B cell (primary cell): ENCODE measurements around the gene ADIPOR1. TPM values are rescaled to one million over a fixed set of nuclear protein-coding genes. Genes with fewer than 3 reads are reported as not detected.

Experiments used
- ATAC-seq: fragments of 200-7000 bp; cut with Tn5 transposase; one replicate; pipeline ENCODE4 v1.10.0; 2021; ENCODE audit warnings: low read depth, mild to moderate bottlenecking, moderate number of reproducible peaks, moderate library complexity
- CTCF ChIA-PET: fragments of 350-600 bp; sonication (Branson Sonifier 250); formaldehyde crosslinking; loops from one replicate; lab custom pipeline; 2021; ENCODE audit warnings: antibody characterized with exemption, inconsistent platforms; lab: Charles Lee
- POLR2A ChIA-PET: fragments of 350-600 bp; sonication (Branson Sonifier 250); formaldehyde crosslinking; loops from one replicate; lab custom pipeline; 2021; ENCODE audit warnings: antibody characterized with exemption; lab: Charles Lee
- DNase-seq: peaks from one replicate; pipeline ENCODE4 v3.0.0; 2013
- H2AFZ ChIP-seq: 2 replicates; pipeline ENCODE4 v1.6.1; 2012; ENCODE audit warnings: mild to moderate bottlenecking, low read depth, low read length; ENCODE audit not compliant: insufficient read depth, poor library complexity, severe bottlenecking
- H3K27ac ChIP-seq, 2 donors: 1 replicate in 1 of 2; 2 replicates in 1 of 2; pipeline ENCODE4 v1.5.1; 2012 to 2013; ENCODE audit warnings: low read length in 2 of 2, mild to moderate bottlenecking in 2 of 2, moderate library complexity in 1 of 2
- H3K27me3 ChIP-seq, 4 experiments: fragments of 200-600 bp in 1 of 4; sonication (generic) in 1 of 4; replicated peaks in 1 of 4; 1 replicate in 2 of 4; 2 replicates in 2 of 4; pipeline versions ENCODE4 v1.6.1 to v1.7.0; 2013 to 2016; ENCODE audit warnings: low read length in 3 of 4, mild to moderate bottlenecking in 2 of 4, mixed read lengths in 1 of 4, moderate library complexity in 1 of 4; ENCODE audit not compliant: insufficient read depth in 4 of 4, control insufficient read depth in 3 of 4; ENCODE audit errors: control extremely low read depth in 1 of 4
- H3K36me3 ChIP-seq, 2 experiments: replicated peaks in 1 of 2; 1 replicate in 1 of 2; 2 replicates in 1 of 2; pipeline versions ENCODE4 v1.6.1 to v1.7.1; 2013; ENCODE audit warnings: low read length in 1 of 2; ENCODE audit not compliant: insufficient read depth in 2 of 2, control insufficient read depth in 1 of 2; ENCODE audit errors: control extremely low read depth in 1 of 2, extremely low read depth in 1 of 2
- H3K4me1 ChIP-seq, 2 donors: fragments of 200-600 bp in 1 of 2; sonication (generic) in 1 of 2; 1 replicate in 1 of 2; 2 replicates in 1 of 2; pipeline versions ENCODE4 v1.5.1 to v1.6.1; 2013 to 2017; ENCODE audit warnings: low read length in 2 of 2; ENCODE audit not compliant: control insufficient read depth in 2 of 2, insufficient read depth in 2 of 2
- H3K4me2 ChIP-seq: replicated peaks from 2 replicates; pipeline ENCODE3; 2012; ENCODE audit warnings: mild to moderate bottlenecking, low read depth, low read length; ENCODE audit not compliant: poor library complexity, severe bottlenecking
- H3K4me3 ChIP-seq, 5 experiments: fragments of 200-600 bp in 1 of 5; sonication (generic) in 1 of 5; 1 replicate in 3 of 5; 2 replicates in 2 of 5; pipeline versions ENCODE4 v1.5.1 to v1.7.0; 2011 to 2016; ENCODE audit warnings: low read length in 4 of 5, mild to moderate bottlenecking in 4 of 5, low read depth in 2 of 5, control low read depth in 1 of 5, moderate library complexity in 1 of 5; ENCODE audit not compliant: insufficient read depth in 1 of 5; ENCODE audit errors: control extremely low read depth in 1 of 5, extremely low read depth in 1 of 5
- H3K79me2 ChIP-seq: fragments of 200-600 bp; sonication (generic); one replicate; pipeline ENCODE4 v1.6.0; 2016; ENCODE audit warnings: low read length; ENCODE audit not compliant: control insufficient read depth, insufficient read depth
- H3K9ac ChIP-seq: fragments of 200-600 bp; sonication (generic); 2 replicates; pipeline ENCODE4 v1.6.1; 2017; ENCODE audit warnings: mild to moderate bottlenecking, low read length, moderate library complexity
- H3K9me3 ChIP-seq, 3 donors: one replicate each; pipeline versions ENCODE4 v1.6.1 to v1.7.1; 2013; ENCODE audit warnings: low read length in 2 of 3; ENCODE audit not compliant: control insufficient read depth in 2 of 3, insufficient read depth in 1 of 3; ENCODE audit errors: control extremely low read depth in 1 of 3
- H4K20me1 ChIP-seq: 2 replicates; pipeline ENCODE4 v1.6.0; 2012; ENCODE audit warnings: mild to moderate bottlenecking, low read length; ENCODE audit not compliant: insufficient read depth, control insufficient read depth, poor library complexity, severe bottlenecking
- H3K27ac Mint-ChIP-seq: one replicate; pipeline ENCODE4 v1.8.0; 2021; ENCODE audit warnings: mixed read lengths
- H3K27me3 Mint-ChIP-seq: one replicate; pipeline ENCODE4 v1.8.0; 2021; ENCODE audit warnings: mixed read lengths
- H3K4me1 Mint-ChIP-seq: one replicate; pipeline ENCODE4 v1.8.0; 2021; ENCODE audit warnings: mixed read lengths
- H3K4me3 Mint-ChIP-seq: one replicate; pipeline ENCODE4 v1.8.0; 2021; ENCODE audit warnings: mixed read lengths
- H3K9me3 Mint-ChIP-seq: one replicate; pipeline ENCODE4 v1.8.0; 2022; ENCODE audit warnings: mixed read lengths; ENCODE audit not compliant: insufficient read depth
- EZH2 ChIP-seq: IDR thresholded peaks from 2 replicates; pipeline ENCODE4 v1.6.1; 2012; ENCODE audit warnings: borderline replicate concordance, low read depth, mild to moderate bottlenecking, moderate library complexity, low read length; ENCODE audit not compliant: insufficient read depth, poor library complexity, severe bottlenecking
- WGBS: methylation state at CpG from one replicate; pipeline ENCODE4 v1.1.5; 2013; ENCODE audit warnings: missing lambda C conversion rate; ENCODE audit not compliant: insufficient coverage; 5-methylcytosine and 5-hydroxymethylcytosine counted together
- intact Hi-C: fragments of 100-400 bp; cut with micrococcal nuclease; formaldehyde crosslinking; loops from one replicate; pipeline ENCODE4 v1.10.0; 2022
- polyA plus RNA-seq: library from polyadenylated mRNA; depleted of rRNA; stranded (reverse); fragments of >200 nt; gene quantifications from 2 replicates; pipeline ENCODE4 v1.2.3, GENCODE V29; 2012
- total RNA-seq, 2 donors: library from RNA; stranded (reverse); fragments of 120-200 nt in 1 of 2; gene quantifications; 1 replicate in 1 of 2; 2 replicates in 1 of 2; pipeline versions ENCODE4 v1.2.3 to v1.2.4, GENCODE V29; 2013 to 2022
- TF ChIP-seq, protein P1 (sequence below): fragments of 200-600 bp; IDR thresholded peaks from one replicate; pipeline ENCODE4 v1.8.0; 2022; ENCODE audit warnings: antibody characterized with exemption, mild to moderate bottlenecking

ADIPOR1 gene
- total and polyA plus RNA-seq, 2 donors (not counting 1 experiment from before 2014, with no cell fraction given): 44.2 to 49.5 TPM

DNA sequence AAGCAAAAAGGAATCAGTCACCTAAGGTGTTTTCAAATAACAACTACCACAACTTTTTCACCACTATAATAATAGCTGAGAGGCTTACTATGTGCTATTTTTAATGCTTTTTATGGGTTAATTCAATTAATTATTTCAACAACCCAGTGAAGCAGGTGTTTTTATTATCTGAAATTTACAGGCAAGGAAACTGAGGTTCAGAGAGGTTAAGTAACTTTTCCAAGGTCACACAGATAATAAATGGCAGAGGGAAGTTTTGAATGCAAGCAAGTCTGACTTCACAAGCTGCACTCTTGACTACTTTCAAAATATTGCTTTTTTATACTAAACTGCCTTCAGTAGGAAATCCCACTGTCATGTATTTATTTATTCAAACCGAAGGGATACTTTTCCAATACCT lies 44.8 kb upstream of the ADIPOR1 start:
- Histone ChIP-seq H3K79me2 (peaks cover 8% of the 10 kb centered on the region), H3K4me2 (no peak overlapping the region), H3K4me1 (peaks cover 21 to 22% of the 10 kb centered on the region in 2 donors), H3K9me3 (peaks cover 0 to 6% (median 0%) of the 10 kb centered on the region in 3 donors), H3K36me3 (no peaks in the 10 kb centered on the region), H3K27me3 (no peaks in the 10 kb centered on the region), H4K20me1 (no peaks in the 10 kb centered on the region), H3K9ac (no peak overlapping the region), H2AFZ (no peak overlapping the region), H3K27ac (no peak overlapping the region), H3K4me3 (no peak overlapping the region)
- Mint-ChIP-seq H3K27me3 (no peaks in the 10 kb centered on the region), H3K27ac (no peak overlapping the region), H3K9me3 (no peaks in the 10 kb centered on the region), H3K4me3 (no peak overlapping the region), H3K4me1 (peaks cover 35% of the 10 kb centered on the region)
- CTCF ChIA-PET: no interaction called here
- no peak for ATAC-seq
- WGBS: no CpG with 5 or more reads among the region's 1 CpG
- TF ChIP-seq, protein P1, sequence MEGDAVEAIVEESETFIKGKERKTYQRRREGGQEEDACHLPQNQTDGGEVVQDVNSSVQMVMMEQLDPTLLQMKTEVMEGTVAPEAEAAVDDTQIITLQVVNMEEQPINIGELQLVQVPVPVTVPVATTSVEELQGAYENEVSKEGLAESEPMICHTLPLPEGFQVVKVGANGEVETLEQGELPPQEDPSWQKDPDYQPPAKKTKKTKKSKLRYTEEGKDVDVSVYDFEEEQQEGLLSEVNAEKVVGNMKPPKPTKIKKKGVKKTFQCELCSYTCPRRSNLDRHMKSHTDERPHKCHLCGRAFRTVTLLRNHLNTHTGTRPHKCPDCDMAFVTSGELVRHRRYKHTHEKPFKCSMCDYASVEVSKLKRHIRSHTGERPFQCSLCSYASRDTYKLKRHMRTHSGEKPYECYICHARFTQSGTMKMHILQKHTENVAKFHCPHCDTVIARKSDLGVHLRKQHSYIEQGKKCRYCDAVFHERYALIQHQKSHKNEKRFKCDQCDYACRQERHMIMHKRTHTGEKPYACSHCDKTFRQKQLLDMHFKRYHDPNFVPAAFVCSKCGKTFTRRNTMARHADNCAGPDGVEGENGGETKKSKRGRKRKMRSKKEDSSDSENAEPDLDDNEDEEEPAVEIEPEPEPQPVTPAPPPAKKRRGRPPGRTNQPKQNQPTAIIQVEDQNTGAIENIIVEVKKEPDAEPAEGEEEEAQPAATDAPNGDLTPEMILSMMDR: no peak
- TF ChIP-seq EZH2: no peak
- DNase-seq: no peak
- intact Hi-C loops: loop anchor here (10.0 kb wide), 1 partner anchor 538 kb away; no protein-coding TSS in a partner anchor
- POLR2A ChIA-PET: no interaction called here

DNA sequence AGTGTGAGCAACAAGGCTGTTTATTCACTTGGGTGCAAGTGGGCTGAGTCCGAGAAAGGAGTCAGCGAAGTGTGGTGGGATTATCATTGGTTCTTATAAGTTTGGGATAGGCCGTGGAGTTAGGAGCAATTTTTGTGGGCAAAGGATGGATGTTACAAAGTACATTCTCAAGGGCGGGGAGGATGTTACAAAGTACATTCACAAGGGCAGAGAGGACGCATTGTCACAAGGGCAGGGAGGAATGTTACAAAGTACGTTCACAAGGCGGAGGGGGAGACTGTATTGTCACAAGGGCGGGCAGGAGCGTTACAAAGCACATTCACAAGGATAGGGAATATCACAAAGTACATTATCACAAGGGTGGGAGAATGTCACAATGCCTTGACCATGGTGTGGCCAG lies 43.9 kb upstream of the ADIPOR1 start:
- no peak overlapping the region for H3K9ac ChIP-seq
- no peak overlapping the region for H2AFZ ChIP-seq
- CTCF ChIA-PET: interaction anchor here (1.1 kb wide), 1 partner anchor 81 kb away, joined by 3 read pairs; no protein-coding TSS in a partner anchor

More for the DNA sequence above, 43.9 kb upstream of the ADIPOR1 start:
- Histone ChIP-seq H4K20me1 (no peaks in the 10 kb centered on the region), H3K4me1 (peaks cover 19 to 22% of the 10 kb centered on the region in 2 donors), H3K79me2 (no peaks in the 10 kb centered on the region), H3K27me3 (no peaks in the 10 kb centered on the region), H3K27ac (no peak overlapping the region), H3K4me3 (no peak overlapping the region), H3K36me3 (no peaks in the 10 kb centered on the region), H3K4me2 (no peak overlapping the region), H3K9me3 (peaks cover 0 to 6% (median 0%) of the 10 kb centered on the region in 3 donors)
- no peaks in the 10 kb centered on the region for H3K9me3 Mint-ChIP-seq
- WGBS: 100% methylated on average over 5 of the region's 9 CpGs
- intact Hi-C loops: loop anchor here (10.0 kb wide), 1 partner anchor 537 kb away; no protein-coding TSS in a partner anchor
- ATAC-seq (no peak), DNase-seq (no peak)
- H3K4me3 Mint-ChIP-seq: no peak overlapping the region
- no peak overlapping the region for H3K27ac Mint-ChIP-seq
- H3K27me3 Mint-ChIP-seq: no peaks in the 10 kb centered on the region
- peaks cover 28% of the 10 kb centered on the region for H3K4me1 Mint-ChIP-seq
- POLR2A ChIA-PET: no interaction called here
- TF ChIP-seq, protein P1: no peak
- TF ChIP-seq EZH2: no peak
